K562 (cell line): ENCODE measurements around the gene ING1. TPM values are rescaled to one million over a fixed set of nuclear protein-coding genes. Genes with fewer than 3 reads are reported as not detected.
"Not testable (repeated sequence)": the region's sequence is repeated elsewhere in the genome, so short reads cannot be mapped to it uniquely, and the experiment has no call there.

Experiments used
- ATAC-seq: fragments of 200-7000 bp; cut with Tn5 transposase; 3 replicates; pipeline ENCODE4 v1.9.1; 2020; ENCODE audit warnings: moderate library complexity
- BruUV-seq: library from RNA; stranded (reverse); fragments of 400-500 nt; replicated peaks from 2 replicates; lab custom pipeline; 2021; lab: Mats Ljungman, UMichigan
- CTCF ChIA-PET: fragments of 300-600 bp; formaldehyde crosslinking; extraction: SDS; loops from one replicate; lab custom pipeline; 2021; ENCODE audit warnings: low intra/inter-chr PET ratio; lab: Yijun Ruan, JAX
- POLR2A ChIA-PET: fragments of 300-600, 350-650 bp; sonication (Branson Sonifier 250); formaldehyde crosslinking; extraction: SDS; loops from one replicate; lab custom pipeline; 2021; ENCODE audit warnings: antibody characterized with exemption, inconsistent platforms; lab: Yijun Ruan, JAX
- DNase-seq, 4 experiments: peaks; one replicate each; pipeline versions ENCODE4 v3.0.0 to v3.0.0-alpha.2; 2011 to 2018; ENCODE audit warnings: low spot score in 3 of 4, mixed read lengths in 3 of 4; ENCODE audit errors: extremely low read depth in 1 of 4
- FAIRE-seq: peaks from 2 replicates; lab custom pipeline; 2011; peaks lifted over from hg19 to GRCh38; lab: Jason Lieb, UNC
- H2AFZ ChIP-seq: 2 replicates; pipeline ENCODE4 v1.6.0; 2011; ENCODE audit warnings: low read depth, low read length, control low read depth, inconsistent platforms
- H3K27ac ChIP-seq: fragments of 200-600 bp; 3 replicates; pipeline ENCODE4 v1.8.0; 2011; ENCODE audit warnings: low read depth, mild to moderate bottlenecking, control low read depth, inconsistent platforms, low read length, moderate library complexity, mixed read lengths; ENCODE audit errors: extremely low read depth
- H3K27me3 ChIP-seq, 2 experiments: fragments of 300-600 bp in 1 of 2; 2 replicates in 1 of 2; 3 replicates in 1 of 2; pipeline versions ENCODE4 v1.6.0 to v1.8.0; 2011; ENCODE audit warnings: inconsistent platforms in 2 of 2, low read length in 2 of 2, mild to moderate bottlenecking in 1 of 2, mixed read lengths in 1 of 2, moderate library complexity in 1 of 2; ENCODE audit not compliant: control insufficient read depth in 2 of 2, insufficient read depth in 2 of 2
- H3K36me3 ChIP-seq: fragments of 300-600 bp; 3 replicates; pipeline ENCODE4 v1.8.0; 2011; ENCODE audit warnings: mild to moderate bottlenecking, low read length, inconsistent platforms; ENCODE audit not compliant: control insufficient read depth, insufficient read depth
- H3K4me1 ChIP-seq, 2 experiments: fragments of 200-600 bp in 1 of 2; replicated peaks in 1 of 2; 2 replicates in 1 of 2; 3 replicates in 1 of 2; pipeline versions ENCODE4 v1.5.1 to v1.8.0; 2011; ENCODE audit warnings: inconsistent platforms in 2 of 2, low read length in 2 of 2, mild to moderate bottlenecking in 1 of 2, mixed read lengths in 1 of 2, moderate library complexity in 1 of 2; ENCODE audit not compliant: control insufficient read depth in 2 of 2, insufficient read depth in 2 of 2
- H3K4me2 ChIP-seq: 2 replicates; pipeline ENCODE4 v1.6.1; 2011; ENCODE audit warnings: low read length, control low read depth, inconsistent platforms, mixed read lengths; ENCODE audit not compliant: insufficient read depth
- H3K4me3 ChIP-seq: fragments of 200-600 bp; sonication (generic), shearing (Covaris generic); 2 replicates; pipeline ENCODE4 v1.5.1; 2016; ENCODE audit warnings: control low read depth, inconsistent platforms
- H3K79me2 ChIP-seq: fragments of 200-600 bp; 3 replicates; pipeline ENCODE4 v1.8.0; 2011; ENCODE audit warnings: low read length, inconsistent platforms; ENCODE audit not compliant: control insufficient read depth, insufficient read depth
- H3K9ac ChIP-seq, 2 experiments: 2 replicates each; pipeline versions ENCODE4 v1.6.0 to v1.6.1; 2011; ENCODE audit warnings: low read depth in 2 of 2, low read length in 2 of 2, control low read depth in 1 of 2, inconsistent platforms in 1 of 2, mild to moderate bottlenecking in 1 of 2, mixed read lengths in 1 of 2; ENCODE audit not compliant: insufficient read depth in 1 of 2
- H3K9me1 ChIP-seq: one replicate; pipeline ENCODE4 v1.6.0; 2011; ENCODE audit warnings: inconsistent platforms, mild to moderate bottlenecking, low read length, moderate library complexity; ENCODE audit not compliant: control insufficient read depth, insufficient read depth
- H3K9me3 ChIP-seq: replicated peaks from 2 replicates; pipeline ENCODE4 v1.5.1; 2011; ENCODE audit warnings: low read depth, low read length, inconsistent platforms; ENCODE audit not compliant: control insufficient read depth, insufficient read depth
- H4K20me1 ChIP-seq: replicated peaks from 2 replicates; pipeline ENCODE4 v1.6.1; 2011; ENCODE audit warnings: low read length, inconsistent platforms, mixed read lengths; ENCODE audit not compliant: control insufficient read depth, insufficient read depth
- ASH1L ChIP-seq: fragments of 450-650 bp; IDR thresholded peaks from 2 replicates; pipeline ENCODE4 v1.6.1; 2018; ENCODE audit warnings: borderline replicate concordance, mild to moderate bottlenecking, low read depth; ENCODE audit not compliant: partially characterized antibody
- CTBP1 ChIP-seq: fragments of 450-650 bp; IDR thresholded peaks from 2 replicates; pipeline ENCODE4 v1.6.1; 2016; ENCODE audit warnings: borderline replicate concordance
- FOXA3 ChIP-seq, 2 experiments: fragments of 450-650 bp in 1 of 2; sonication (generic) in 1 of 2; formaldehyde crosslinking; IDR thresholded peaks in 1 of 2; conservative IDR thresholded peaks in 1 of 2; 2 replicates each; pipeline versions ENCODE4 v1.4.0 to v1.8.0; 2020 to 2022; ENCODE audit warnings: mild to moderate bottlenecking in 2 of 2, missing genetic modification reagents in 1 of 2
- GTF2A2 ChIP-seq: IDR thresholded peaks from 2 replicates; pipeline ENCODE4 v1.6.1; 2016; ENCODE audit warnings: mild to moderate bottlenecking, missing genetic modification characterization, missing compliant biosample characterization
- KLF6 ChIP-seq: fragments of 250-450 bp; sonication (Bioruptor Pico); IDR thresholded peaks from 2 replicates; pipeline ENCODE4 v1.4.0; 2020; ENCODE audit warnings: mild to moderate bottlenecking, moderate library complexity, borderline replicate concordance
- MEIS2 ChIP-seq: fragments of 450-650 bp; IDR thresholded peaks from 2 replicates; pipeline ENCODE4 v1.6.1; 2014; ENCODE audit warnings: mild to moderate bottlenecking; ENCODE audit not compliant: partially characterized antibody
- RFX5 ChIP-seq: IDR thresholded peaks from 2 replicates; pipeline ENCODE4 v1.6.1; 2011; ENCODE audit warnings: low read depth, mild to moderate bottlenecking, improper control_type of control experiment, low read length
- SMARCA4 ChIP-seq: fragments of 450-650 bp; IDR thresholded peaks from 2 replicates; pipeline ENCODE4 v1.6.1; 2016
- TEAD4 ChIP-seq, 2 experiments: sonication (generic) in 1 of 2; formaldehyde crosslinking in 1 of 2; IDR thresholded peaks; 2 replicates each; pipeline versions ENCODE4 v1.6.1 to v1.8.0; 2012 to 2022; ENCODE audit warnings: borderline replicate concordance in 1 of 2, inconsistent platforms in 1 of 2, low read length in 1 of 2, mild to moderate bottlenecking in 1 of 2, missing genetic modification reagents in 1 of 2
- ZBTB8A ChIP-seq: fragments of 450-650 bp; IDR thresholded peaks from 2 replicates; pipeline ENCODE4 v1.6.1; 2018; ENCODE audit warnings: mild to moderate bottlenecking, moderate library complexity; ENCODE audit not compliant: partially characterized antibody
- ZNF766 ChIP-seq: fragments of 200-800 bp; sonication (Bioruptor generic); conservative IDR thresholded peaks from 2 replicates; pipeline ENCODE4 v1.6.1; 2016; ENCODE audit warnings: missing genetic modification characterization, missing compliant biosample characterization
- WGBS: fragments of 100-300 bp; shearing (Covaris generic); methylation state at CpG from one replicate; pipeline ENCODE4 v1.1.6; 2016; ENCODE audit warnings: low coverage, mixed read lengths; ENCODE audit not compliant: insufficient coverage; ENCODE audit errors: missing lambda C conversion rate; 5-methylcytosine and 5-hydroxymethylcytosine counted together
- in situ Hi-C: fragments of 300-500 bp; cut with MboI; formaldehyde crosslinking; loops from 4 replicates; pipeline ENCODE4 v1.15.0; 2018; ENCODE audit warnings: inconsistent platforms, mixed read lengths
- intact Hi-C: fragments of 100-400 bp; cut with micrococcal nuclease; formaldehyde crosslinking; loops from 2 replicates; pipeline ENCODE4 v1.14.2; 2022
- polyA plus RNA-seq, 8 experiments: library from polyadenylated mRNA; depleted of rRNA in 4 of 8; stranded (reverse) in 5 of 8; unstranded in 3 of 8; fragments of >200 nt; fragmentation: Nextera tagmentation in 2 of 8; fragmentation: Illumina TruSeq in 1 of 8; extraction: Ambion mirVana in 2 of 8; extraction: Trizol in 1 of 8; gene quantifications; 2 replicates each; pipeline versions ENCODE4 v1.2.1 to v1.2.3, GENCODE V29; 2011 to 2014; ENCODE audit warnings: inconsistent platforms in 1 of 8, missing spikeins in 1 of 8
- total RNA-seq, 7 experiments: library from RNA; depleted of rRNA in 6 of 7; stranded (reverse); fragments of >200 nt in 6 of 7; fragmentation: Illumina TruSeq in 2 of 7; extraction: Trizol in 2 of 7; gene quantifications; 2 replicates each; pipeline versions ENCODE4 v1.2.1 to v1.2.3, GENCODE V29; 2011 to 2021; ENCODE audit warnings: low replicate concordance in 1 of 7
- TF ChIP-seq, protein P1 (sequence below): fragments of 250-450 bp; sonication (Bioruptor Pico); IDR thresholded peaks from 2 replicates; pipeline ENCODE4 v1.9.0; 2021; ENCODE audit warnings: mild to moderate bottlenecking

Gene ING1
- total and polyA plus RNA-seq, 9 of the 15 experiments (the other 6 are each of a cell fraction or from before 2014, with no cell fraction given), result 1.0 to 20.1 (median 8.2) TPM

DNA sequence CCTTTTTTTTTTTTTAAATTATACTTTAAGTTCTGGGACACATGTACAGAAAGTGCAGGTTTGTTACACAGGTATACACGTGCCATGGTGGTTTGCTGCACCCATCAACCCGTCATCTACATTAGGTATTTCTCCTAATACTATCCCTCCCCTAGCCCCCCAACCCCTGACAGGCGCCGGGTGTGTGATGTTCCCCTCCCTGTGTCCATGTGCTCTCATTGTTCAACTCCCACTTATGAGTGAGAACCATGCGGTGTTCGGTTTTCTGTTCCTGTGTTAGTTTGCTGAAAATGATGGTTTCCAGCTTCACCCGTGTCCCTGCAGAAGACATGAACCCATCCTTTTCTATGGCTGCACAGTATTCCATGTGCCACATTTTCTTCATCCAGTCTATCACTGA, 17.7 kb upstream of the ING1 start:
- POLR2A ChIA-PET, in situ Hi-C loops, H2AFZ ChIP-seq, FAIRE-seq, H3K4me2 ChIP-seq, H4K20me1 ChIP-seq, H3K4me3 ChIP-seq, H3K27me3 ChIP-seq, H3K9ac ChIP-seq, H3K9me3 ChIP-seq, ATAC-seq, H3K4me1 ChIP-seq, intact Hi-C loops, H3K27ac ChIP-seq, BruUV-seq, H3K9me1 ChIP-seq, H3K79me2 ChIP-seq, CTCF ChIA-PET, DNase-seq: not testable (repeated sequence)
- H3K36me3 ChIP-seq, result peaks cover 39% of the 10 kb centered on the region; the same call in 1 of the 3 replicates
- 87% methylated on average over 5 of the region's 7 CpGs for WGBS

DNA sequence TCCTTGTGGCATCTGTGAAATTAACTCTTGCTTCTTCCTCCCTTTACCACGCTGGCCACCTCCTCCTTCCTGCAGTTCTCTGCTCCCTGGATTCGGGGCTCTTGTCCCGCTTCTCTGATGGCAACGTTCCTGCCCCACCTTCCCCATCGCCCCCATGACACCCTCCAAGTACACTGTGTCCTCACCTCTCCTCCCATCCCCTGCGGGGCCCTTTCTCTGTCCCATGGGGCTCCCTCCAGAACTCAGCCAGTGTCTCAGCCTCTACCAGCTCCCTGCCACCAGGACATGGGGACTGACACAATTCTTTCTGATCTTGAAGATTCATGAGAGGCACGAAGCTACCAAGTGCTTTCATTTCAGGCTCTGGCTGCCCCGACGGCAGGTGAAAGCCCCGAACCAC, 16.7 kb upstream of the ING1 start:
- Histone ChIP-seq H3K9me1 (no peaks in the 10 kb centered on the region), H3K9me3 (no peaks in the 10 kb centered on the region), H3K27me3 (no peaks in the 10 kb centered on the region), H3K79me2 (no peaks in the 10 kb centered on the region), H3K36me3 (peaks cover 44% of the 10 kb centered on the region; the same call in 1 of the 3 replicates), H4K20me1 (no peaks in the 10 kb centered on the region), H3K4me3 (no peak overlapping the region), H3K9ac (no peak overlapping the region), H3K27ac (no peak overlapping the region), H2AFZ (no peak overlapping the region), H3K4me1 (no peaks in the 10 kb centered on the region), H3K4me2 (no peak overlapping the region)
- ATAC-seq (no peak), FAIRE-seq (no peak), DNase-seq (no peak)
- TF ChIP-seq ZNF766 (CRISPR knock-in tag), result no peak
- no peak for TF ChIP-seq GTF2A2 (tag)
- no peak for TF ChIP-seq ASH1L
- no peak for TF ChIP-seq FOXA3 (CRISPR knock-in tag; conservative IDR thresholded peaks at IDR 0.05 in 1 of 2, IDR thresholded peaks at IDR 0.05 in 1 of 2)
- no peak for TF ChIP-seq TEAD4 (IDR thresholded peaks at IDR 0.05; ENCODE audit: low read length)
- TF ChIP-seq TEAD4 (CRISPR knock-in tag; IDR thresholded peaks at IDR 0.05; ENCODE audit: borderline replicate concordance), result no peak
- no peak for TF ChIP-seq CTBP1
- TF ChIP-seq SMARCA4, result no peak
- TF ChIP-seq, protein P1, sequence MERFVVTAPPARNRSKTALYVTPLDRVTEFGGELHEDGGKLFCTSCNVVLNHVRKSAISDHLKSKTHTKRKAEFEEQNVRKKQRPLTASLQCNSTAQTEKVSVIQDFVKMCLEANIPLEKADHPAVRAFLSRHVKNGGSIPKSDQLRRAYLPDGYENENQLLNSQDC (CRISPR knock-in tag), result no peak
- no peak for TF ChIP-seq KLF6 (CRISPR knock-in tag)
- no peak for TF ChIP-seq MEIS2
- TF ChIP-seq RFX5, result no peak
- TF ChIP-seq ZBTB8A, result no peak
- POLR2A ChIA-PET, result no interaction called here
- BruUV-seq, result no TSS peak
- WGBS, result 77% methylated on average over 5 of the region's 10 CpGs
- intact Hi-C loops, result no loop called here
- in situ Hi-C loops, result no loop called here
- CTCF ChIA-PET, result no interaction called here
